ENCODE measurements around the gene SYP. TPM values are rescaled to one million over a fixed set of nuclear protein-coding genes. Genes with fewer than 3 reads are reported as not detected.

SYP gene
- total RNA-seq, 1 donor from 2014 or later, result 0.17 TPM

DNA sequence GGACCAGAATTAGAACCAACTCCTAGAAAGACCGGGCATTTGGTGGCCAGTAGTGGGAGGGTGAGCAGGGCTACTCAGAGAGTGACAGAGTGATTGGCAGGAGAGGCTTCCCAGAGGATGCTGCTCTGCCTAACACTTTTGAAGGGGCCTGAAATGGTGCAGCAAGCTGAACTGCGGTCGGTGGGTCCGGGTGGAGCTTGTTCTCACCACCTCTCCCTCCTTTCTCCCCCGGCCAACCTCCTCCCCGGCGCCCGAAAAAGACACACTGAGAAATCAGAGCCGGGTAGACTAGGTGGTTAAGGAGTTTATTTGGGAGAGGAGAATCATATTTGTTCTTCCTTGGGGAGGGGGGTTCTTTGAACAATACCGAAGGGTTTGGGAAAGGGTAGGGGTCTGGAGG, 12.5 kb downstream of the SYP start:
- no peak overlapping the region for H3K4me3 ChIP-seq (ENCODE audit: low read depth, low read length)
- TF ChIP-seq, protein P1, sequence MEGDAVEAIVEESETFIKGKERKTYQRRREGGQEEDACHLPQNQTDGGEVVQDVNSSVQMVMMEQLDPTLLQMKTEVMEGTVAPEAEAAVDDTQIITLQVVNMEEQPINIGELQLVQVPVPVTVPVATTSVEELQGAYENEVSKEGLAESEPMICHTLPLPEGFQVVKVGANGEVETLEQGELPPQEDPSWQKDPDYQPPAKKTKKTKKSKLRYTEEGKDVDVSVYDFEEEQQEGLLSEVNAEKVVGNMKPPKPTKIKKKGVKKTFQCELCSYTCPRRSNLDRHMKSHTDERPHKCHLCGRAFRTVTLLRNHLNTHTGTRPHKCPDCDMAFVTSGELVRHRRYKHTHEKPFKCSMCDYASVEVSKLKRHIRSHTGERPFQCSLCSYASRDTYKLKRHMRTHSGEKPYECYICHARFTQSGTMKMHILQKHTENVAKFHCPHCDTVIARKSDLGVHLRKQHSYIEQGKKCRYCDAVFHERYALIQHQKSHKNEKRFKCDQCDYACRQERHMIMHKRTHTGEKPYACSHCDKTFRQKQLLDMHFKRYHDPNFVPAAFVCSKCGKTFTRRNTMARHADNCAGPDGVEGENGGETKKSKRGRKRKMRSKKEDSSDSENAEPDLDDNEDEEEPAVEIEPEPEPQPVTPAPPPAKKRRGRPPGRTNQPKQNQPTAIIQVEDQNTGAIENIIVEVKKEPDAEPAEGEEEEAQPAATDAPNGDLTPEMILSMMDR (conservative IDR thresholded peaks at IDR 0.05; ENCODE audit: low read depth, low read length), result no peak
- no peak for DNase-seq (ENCODE audit: low read depth)

DNA sequence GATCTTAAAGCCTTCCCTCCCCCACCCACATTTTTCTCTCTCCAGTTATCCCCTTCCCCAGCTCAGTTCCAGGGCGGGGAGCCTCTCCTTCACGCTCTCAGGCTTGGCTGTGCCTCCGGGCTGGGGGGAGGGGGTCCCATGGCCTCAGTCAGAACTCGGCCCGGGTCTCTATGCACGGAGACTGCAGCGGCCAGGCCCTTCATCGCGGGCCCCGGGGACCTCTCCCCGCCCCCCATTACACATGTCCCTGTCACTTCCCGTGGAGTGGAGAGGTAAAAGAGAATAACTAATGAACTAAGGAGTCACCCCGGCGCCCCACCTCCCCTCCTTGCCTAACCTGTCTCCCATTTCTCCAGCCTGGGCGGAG, 13.0 kb downstream of the SYP start:
- no peak overlapping the region for H3K4me3 ChIP-seq (ENCODE audit: low read depth, low read length)
- TF ChIP-seq, protein P1 (conservative IDR thresholded peaks at IDR 0.05; ENCODE audit: low read depth, low read length), result no peak
- DNase-seq (ENCODE audit: low read depth), result no peak

DNA sequence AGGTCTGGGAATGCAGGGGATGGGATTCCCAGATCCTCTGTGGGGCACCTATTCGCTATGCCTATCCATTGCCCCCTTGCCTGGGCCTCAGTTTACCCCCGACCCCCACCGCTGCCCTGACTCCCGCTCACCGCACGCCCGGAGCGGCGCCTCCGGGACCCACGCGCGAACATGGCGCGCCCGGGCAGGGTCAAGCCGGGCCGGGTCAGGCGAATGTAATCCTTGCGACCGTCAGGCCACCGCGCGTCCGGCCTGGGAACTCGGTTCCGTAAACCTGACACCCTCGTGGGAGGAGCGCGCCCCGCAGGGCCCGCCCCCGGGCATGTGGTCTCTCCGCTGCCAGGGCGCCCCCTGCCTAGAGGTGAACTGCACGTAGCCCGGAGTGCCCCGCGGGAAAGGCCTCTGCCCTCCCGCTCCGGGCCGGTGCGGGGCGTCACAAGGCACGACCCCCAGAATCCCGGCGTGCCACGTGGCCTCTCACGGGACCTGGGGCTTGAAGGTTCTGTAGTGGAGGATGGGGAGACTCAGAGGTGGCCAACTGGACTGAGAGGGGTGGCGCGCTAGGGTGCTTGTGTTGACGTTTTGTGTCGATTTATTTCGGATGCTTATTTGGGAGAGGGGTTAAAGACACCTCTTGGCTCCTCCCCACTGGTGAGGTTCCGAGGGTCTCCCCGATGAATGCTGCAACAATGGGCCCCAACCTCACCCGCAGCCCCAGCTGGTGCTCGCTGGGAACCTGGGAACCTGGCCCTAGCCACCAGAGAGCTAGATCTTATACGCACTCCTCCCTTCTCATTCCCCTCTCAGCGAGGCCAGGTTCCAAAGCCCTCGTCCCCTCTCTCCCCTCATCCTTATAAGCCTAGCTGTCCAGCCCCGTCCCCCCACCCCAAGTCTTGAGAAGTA, 13.6 kb downstream of the SYP start, which contains the start of gene PRICKLE3:
Gene PRICKLE3, minus strand, starts transcription at position 249 of the 903 bp plus-strand sequence. Its CDS starts 76 bp downstream, at position 173.
- TF ChIP-seq, protein P1 (conservative IDR thresholded peaks at IDR 0.05; ENCODE audit: low read depth, low read length), result peak; percentile 37
- no peak for DNase-seq (ENCODE audit: low read depth)
- peak within 1 kb of the TSS; percentile 72 for H3K4me3 ChIP-seq (ENCODE audit: low read depth, low read length)

DNA sequence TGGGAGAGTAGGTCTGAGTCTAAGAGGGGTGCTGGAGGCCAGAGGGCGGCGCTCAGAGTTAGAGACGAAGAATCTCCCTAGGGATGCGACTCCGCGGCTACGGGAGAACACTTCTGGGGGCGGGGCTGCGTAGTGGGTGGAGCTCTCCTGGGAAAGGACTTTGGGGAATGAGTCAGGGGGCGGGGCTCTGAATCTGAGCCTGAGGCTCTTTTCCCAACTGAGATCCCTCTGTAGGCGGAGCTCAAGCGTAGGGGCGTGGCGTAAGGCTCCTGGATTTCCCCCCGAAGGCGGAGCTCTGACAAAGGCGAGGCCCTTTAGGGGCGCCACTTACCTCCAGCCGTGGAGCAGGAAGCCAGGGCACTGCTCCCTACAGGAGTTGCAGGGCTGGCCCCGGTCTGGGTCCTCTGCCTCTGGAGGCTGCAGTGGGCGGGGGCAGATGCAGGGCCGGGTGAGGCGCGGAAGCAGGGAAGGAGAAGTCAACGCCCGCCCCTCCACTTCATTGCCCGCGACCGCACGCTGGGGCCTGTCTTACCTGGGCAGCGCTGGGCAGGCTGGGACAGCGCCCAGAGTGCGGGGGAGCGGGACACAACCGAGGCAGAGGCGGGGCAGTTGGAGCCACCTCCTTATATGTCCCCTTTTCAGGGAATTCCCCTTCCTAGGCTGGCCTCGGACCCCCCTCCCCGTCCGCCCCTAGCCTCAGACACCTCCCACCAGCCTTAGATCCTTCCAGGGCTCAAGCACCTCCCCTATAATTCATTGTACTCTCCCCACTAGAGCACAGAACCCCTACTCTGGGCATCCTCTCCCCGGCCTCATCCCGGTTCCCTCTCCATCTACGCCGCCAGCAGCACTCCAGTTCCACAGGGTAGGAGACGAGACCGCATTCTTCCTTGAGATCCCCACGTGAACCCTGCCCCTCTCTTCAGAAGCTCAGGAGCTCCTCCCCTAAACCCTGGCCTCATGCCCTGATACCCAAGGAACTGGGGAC, 15.4 kb downstream of the SYP start:
- TF ChIP-seq, protein P1 (conservative IDR thresholded peaks at IDR 0.05; ENCODE audit: low read depth, low read length), result no peak
- DNase-seq (ENCODE audit: low read depth), result peak; percentile 7
- peak overlapping the region; percentile 72 for H3K4me3 ChIP-seq (ENCODE audit: low read depth, low read length)

DNA sequence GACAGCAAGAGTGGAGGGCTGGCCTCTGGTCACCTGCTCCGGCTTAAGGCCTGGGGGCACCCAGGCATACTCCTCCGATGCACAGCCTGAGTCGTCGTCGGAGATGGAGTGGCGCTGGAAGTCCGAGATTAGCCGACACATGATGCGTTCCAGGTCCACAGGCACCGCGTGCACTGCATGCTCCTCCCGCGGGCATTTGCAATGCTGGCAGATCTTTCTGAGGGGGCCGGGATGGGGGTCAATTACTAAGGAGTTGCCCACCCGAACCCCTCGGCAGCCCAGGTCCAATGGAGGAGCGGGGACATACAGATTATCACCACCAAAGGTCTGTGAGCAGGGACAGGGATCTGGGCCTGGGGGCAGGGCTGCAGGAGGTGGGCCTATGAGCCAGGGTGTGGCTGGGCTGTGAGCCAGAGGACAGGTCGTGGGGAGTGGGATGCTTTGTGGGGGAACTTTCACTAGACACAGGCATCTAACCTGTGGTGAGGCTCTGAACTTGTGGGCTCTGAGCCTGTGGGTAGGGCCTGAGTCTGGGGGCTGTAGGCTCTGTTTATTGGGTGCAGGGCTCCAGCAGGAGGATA, 16.2 kb downstream of the SYP start:
- TF ChIP-seq, protein P1 (conservative IDR thresholded peaks at IDR 0.05; ENCODE audit: low read depth, low read length), result no peak
- no peak for DNase-seq (ENCODE audit: low read depth)
- H3K4me3 ChIP-seq (ENCODE audit: low read depth, low read length), result no peak overlapping the region

DNA sequence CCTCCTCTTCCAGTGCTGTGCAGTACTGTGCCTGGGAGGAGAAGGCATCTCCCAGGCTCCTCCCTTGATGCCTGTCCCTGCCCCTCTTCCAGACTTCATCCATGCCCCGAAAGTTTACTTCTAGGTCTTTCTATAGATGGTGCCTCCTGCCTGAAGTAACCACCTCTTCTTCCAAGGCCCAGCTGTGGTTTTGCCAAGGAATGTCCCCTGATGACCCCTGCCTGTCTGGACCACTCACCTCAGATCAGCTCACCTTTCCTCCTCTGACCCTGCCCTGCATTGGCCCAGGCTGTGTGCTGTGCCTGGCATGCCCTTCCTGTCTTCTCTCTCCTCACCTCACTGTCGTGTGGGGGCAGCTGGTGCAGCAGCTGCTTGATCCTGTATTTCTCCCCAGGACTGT, 20.6 kb downstream of the SYP start:
- TF ChIP-seq, protein P1 (conservative IDR thresholded peaks at IDR 0.05; ENCODE audit: low read depth, low read length), result no peak
- H3K4me3 ChIP-seq (ENCODE audit: low read depth, low read length), result no peak overlapping the region
- DNase-seq (ENCODE audit: low read depth), result no peak

All from epithelial cell of proximal tubule (primary cell).